ENCODE results near the gene SLC23A3.
"Not testable (repeated sequence)": the region's sequence is repeated elsewhere in the genome, so short reads cannot be mapped to it uniquely, and the experiment has no call there.

SLC23A3 gene

GRCh38 chr2:219209236-219210195, 39.7 kb upstream of the SLC23A3 start:
- peak overlapping the region; percentile 71 to 85 for H3K27ac Mint-ChIP-seq
- peaks cover 20% of the 10 kb centered on the region for H3K36me3 Mint-ChIP-seq (ENCODE audit: insufficient read depth)
- peaks cover 19 to 25% of the 10 kb centered on the region in 2 donors for H3K4me1 Mint-ChIP-seq (ENCODE audit: low read depth in 2 of 2)
- ATAC-seq (replicated peaks): no peak
- peak overlapping the region in 1 of 2 donors; percentile 8 for H3K4me3 Mint-ChIP-seq
- no peaks in the 10 kb centered on the region for H3K27me3 Mint-ChIP-seq
- no peak for DNase-seq
- H3K9me3 Mint-ChIP-seq: no peaks in the 10 kb centered on the region

- ATAC-seq (replicated peaks) (no peak), DNase-seq (no peak)
- Mint-ChIP-seq H3K27me3 (no peaks in the 10 kb centered on the region), H3K36me3 (ENCODE audit: insufficient read depth) (peaks cover 20% of the 10 kb centered on the region), H3K4me3 (peak overlapping the region; percentile 74 to 78), H3K27ac (peak overlapping the region; percentile 6 to 90), H3K9me3 (no peaks in the 10 kb centered on the region), H3K4me1 (ENCODE audit: low read depth in 2 of 2) (peaks cover 19 to 25% of the 10 kb centered on the region in 2 donors)
Measured at GRCh38 chr2:219207884-219208740, 38.3 kb upstream of the SLC23A3 start.

- Mint-ChIP-seq H3K4me3 (peak overlapping the region; percentile 78 to 83), H3K4me1 (ENCODE audit: low read depth in 2 of 2) (peaks cover 19 to 24% of the 10 kb centered on the region in 2 donors), H3K27me3 (no peaks in the 10 kb centered on the region), H3K27ac (peak overlapping the region in 1 of 2 donors; percentile 90), H3K9me3 (no peaks in the 10 kb centered on the region), H3K36me3 (ENCODE audit: insufficient read depth) (peaks cover 20% of the 10 kb centered on the region)
- DNase-seq (no peak), ATAC-seq (replicated peaks) (no peak)
Measured at GRCh38 chr2:219207134-219207883, 37.5 kb upstream of the SLC23A3 start.

GRCh38 chr2:219206328-219207133, 36.7 kb upstream of the SLC23A3 start, which contains the start of gene ZFAND2B:
TSS of gene ZFAND2B (plus strand) at chr2:219206782. CDS start at chr2:219206988, 206 bp downstream.
- Mint-ChIP-seq H3K9me3 (no peaks in the 10 kb centered on the region), H3K27ac (peak within 1 kb of the TSS; percentile 90 to 94), H3K27me3 (no peaks in the 10 kb centered on the region), H3K4me1 (ENCODE audit: low read depth in 2 of 2) (peaks cover 18 to 22% of the 10 kb centered on the region in 2 donors), H3K4me3 (peak within 1 kb of the TSS; percentile 78 to 83), H3K36me3 (ENCODE audit: insufficient read depth) (peaks cover 20% of the 10 kb centered on the region)
- ATAC-seq (replicated peaks): peak; percentile 94
- peak; percentile 94 to 96 (median 94) for DNase-seq

- ATAC-seq (replicated peaks) (no peak), DNase-seq (no peak)
- H3K27me3 Mint-ChIP-seq: no peaks in the 10 kb centered on the region
- H3K9me3 Mint-ChIP-seq: no peaks in the 10 kb centered on the region
- H3K4me3 Mint-ChIP-seq: peak overlapping the region; percentile 78 to 83
- peaks cover 20% of the 10 kb centered on the region for H3K36me3 Mint-ChIP-seq (ENCODE audit: insufficient read depth)
- peaks cover 15 to 16% of the 10 kb centered on the region in 2 donors for H3K4me1 Mint-ChIP-seq (ENCODE audit: low read depth in 2 of 2)
- peak overlapping the region; percentile 90 to 94 for H3K27ac Mint-ChIP-seq
Measured at GRCh38 chr2:219205981-219206327, 36.1 kb upstream of the SLC23A3 start.

- H3K4me1 Mint-ChIP-seq (ENCODE audit: low read depth in 2 of 2): peaks cover 16 to 19% of the 10 kb centered on the region in 2 donors
- H3K9me3 Mint-ChIP-seq: no peaks in the 10 kb centered on the region
- ATAC-seq (replicated peaks) (no peak), DNase-seq (no peak)
- H3K4me3 Mint-ChIP-seq: peak overlapping the region; percentile 27 to 78
- peak overlapping the region; percentile 62 to 90 for H3K27ac Mint-ChIP-seq
- no peaks in the 10 kb centered on the region for H3K27me3 Mint-ChIP-seq
- H3K36me3 Mint-ChIP-seq (ENCODE audit: insufficient read depth): peaks cover 22% of the 10 kb centered on the region
Measured at GRCh38 chr2:219205165-219205538, 35.3 kb upstream of the SLC23A3 start.

- no peak overlapping the region for H3K4me3 Mint-ChIP-seq
- peaks cover 16 to 19% of the 10 kb centered on the region in 2 donors for H3K4me1 Mint-ChIP-seq (ENCODE audit: low read depth in 2 of 2)
- ATAC-seq (replicated peaks) (no peak), DNase-seq (no peak)
- no peaks in the 10 kb centered on the region for H3K9me3 Mint-ChIP-seq
- peaks cover under 1 to 3% of the 10 kb centered on the region in 2 donors for H3K27me3 Mint-ChIP-seq
- peaks cover 22% of the 10 kb centered on the region for H3K36me3 Mint-ChIP-seq (ENCODE audit: insufficient read depth)
- H3K27ac Mint-ChIP-seq: peak overlapping the region in 1 of 2 donors; percentile 62
Measured at GRCh38 chr2:219204425-219205164, 34.8 kb upstream of the SLC23A3 start.

- Mint-ChIP-seq H3K4me1 (ENCODE audit: low read depth in 2 of 2) (peaks cover 13 to 19% of the 10 kb centered on the region in 2 donors), H3K27me3 (peaks cover 11 to 13% of the 10 kb centered on the region in 2 donors)
- DNase-seq; H3K9me3 Mint-ChIP-seq; ATAC-seq (replicated peaks); H3K36me3 Mint-ChIP-seq (ENCODE audit: insufficient read depth); H3K27ac Mint-ChIP-seq; H3K4me3 Mint-ChIP-seq: not testable (repeated sequence)
Measured at GRCh38 chr2:219201331-219201730, 31.5 kb upstream of the SLC23A3 start.

GRCh38 chr2:219200502-219201326, 30.9 kb upstream of the SLC23A3 start:
- peaks cover 11 to 13% of the 10 kb centered on the region in 2 donors for H3K27me3 Mint-ChIP-seq
- peak overlapping the region; percentile 81 to 90 for H3K27ac Mint-ChIP-seq
- not testable (repeated sequence) for ATAC-seq (replicated peaks); H3K9me3 Mint-ChIP-seq; H3K36me3 Mint-ChIP-seq (ENCODE audit: insufficient read depth)
- DNase-seq: peak in 2 of 3 experiments; percentile 23 to 29
- H3K4me1 Mint-ChIP-seq (ENCODE audit: low read depth in 2 of 2): peaks cover 11 to 15% of the 10 kb centered on the region in 2 donors
- peak overlapping the region; percentile 80 to 82 for H3K4me3 Mint-ChIP-seq

GRCh38 chr2:219199470-219200211, 29.8 kb upstream of the SLC23A3 start:
- no peak for ATAC-seq (replicated peaks)
- Mint-ChIP-seq H3K36me3 (ENCODE audit: insufficient read depth) (peaks cover 6% of the 10 kb centered on the region), H3K27ac (peak overlapping the region in 1 of 2 donors; percentile 90)

More at GRCh38 chr2:219199470-219200211, 29.8 kb upstream of the SLC23A3 start:
- DNase-seq: no peak
- Mint-ChIP-seq H3K9me3 (no peaks in the 10 kb centered on the region), H3K27me3 (peaks cover 11 to 13% of the 10 kb centered on the region in 2 donors), H3K4me3 (peak overlapping the region; percentile 80 to 82), H3K4me1 (ENCODE audit: low read depth in 2 of 2) (peaks cover 11 to 15% of the 10 kb centered on the region in 2 donors)

Measured in effector memory CD8-positive, alpha-beta T cell (primary cell).